GM21717 (cell line): ENCODE measurements around the gene KRTDAP.

Experiments used
- ATAC-seq: cut with Tn5 transposase; IDR thresholded peaks from one replicate; pipeline ENCODE4 v1.9.1; 2021; ENCODE audit warnings: mild to moderate bottlenecking, moderate library complexity; ENCODE audit not compliant: unreplicated experiment

The KRTDAP gene

DNA sequence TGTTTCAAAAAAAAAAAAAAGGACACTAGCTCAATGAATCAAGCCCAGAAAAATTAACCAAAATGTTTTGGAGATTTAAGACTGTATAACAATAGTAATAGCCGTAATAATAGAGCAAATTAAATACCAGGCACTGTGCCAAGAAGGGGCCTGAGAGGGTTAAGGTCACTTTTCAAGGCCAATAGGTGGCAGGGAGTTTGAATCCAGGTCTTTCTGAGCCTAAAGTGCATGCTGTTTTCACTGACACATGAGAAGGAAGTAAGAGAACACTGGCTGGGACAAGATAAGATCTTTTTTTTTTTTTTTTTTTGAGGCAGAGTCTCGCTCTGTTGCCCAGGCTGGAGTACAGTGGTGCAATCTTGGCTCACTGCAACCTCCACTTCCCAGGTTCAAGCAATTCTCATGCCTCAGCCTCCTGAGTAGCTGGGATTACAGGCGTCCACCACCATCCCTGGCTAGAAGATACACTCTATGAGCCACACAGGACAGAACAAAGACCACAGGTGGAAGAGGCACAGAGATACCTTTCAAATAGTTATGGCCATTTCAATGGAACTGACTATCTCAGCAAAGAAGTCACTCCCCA, 34.6 kb downstream of the KRTDAP start:
- no peak for ATAC-seq

DNA sequence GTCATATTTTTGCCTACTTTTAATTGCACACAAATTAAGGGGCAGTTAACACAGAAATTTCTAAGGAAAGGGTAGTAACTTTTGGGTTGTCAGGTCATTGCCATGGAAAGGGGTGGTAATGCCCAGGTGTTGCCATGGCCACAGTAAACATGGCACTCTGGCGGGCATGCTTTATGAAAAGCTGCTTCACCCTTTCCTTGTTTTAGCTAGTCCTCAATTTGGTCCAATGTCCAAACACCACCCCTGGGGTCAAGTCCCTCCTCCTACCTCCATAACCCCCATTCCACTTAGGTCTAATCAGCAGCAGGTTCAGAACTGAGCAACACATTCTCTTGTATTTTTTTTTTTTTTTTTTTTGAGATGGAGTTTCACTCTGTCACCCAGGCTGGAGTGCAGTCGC, 35.6 kb downstream of the KRTDAP start:
- ATAC-seq = no peak

DNA sequence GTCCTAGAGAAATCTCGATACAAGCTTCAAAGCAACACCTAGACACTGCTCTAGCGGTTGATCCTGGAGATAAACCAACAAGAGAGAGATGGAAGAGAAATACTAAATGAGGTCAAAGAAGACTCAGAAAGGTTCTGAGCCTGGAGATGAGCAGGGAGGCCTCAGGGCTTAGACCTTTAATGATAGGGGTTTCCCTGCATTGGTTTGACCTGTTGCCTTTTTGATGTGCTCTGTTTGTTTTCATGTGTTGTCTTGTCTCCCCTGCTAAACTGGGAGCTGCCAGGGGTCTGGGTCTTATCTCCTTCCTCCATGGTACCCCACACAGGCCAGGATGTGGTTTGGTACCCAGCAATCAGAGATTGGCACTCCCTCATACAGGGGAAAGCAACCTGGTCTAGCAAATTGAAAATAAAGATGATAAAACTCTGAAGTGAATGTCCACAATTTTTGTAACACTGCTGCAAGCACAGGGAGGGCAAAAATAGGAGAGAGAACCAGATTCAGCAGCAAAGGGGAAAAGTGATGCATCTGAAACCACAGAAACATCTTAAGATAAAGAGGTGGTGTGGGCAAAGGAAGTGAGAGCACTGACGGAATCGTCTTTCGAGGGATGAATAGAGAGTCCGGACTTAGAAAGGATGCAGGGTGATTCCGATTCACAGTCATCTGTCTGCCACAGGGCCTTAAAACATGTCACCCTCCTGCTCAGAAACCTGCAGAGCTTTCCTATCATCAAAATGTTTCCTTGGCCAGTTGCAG, 38.7 kb downstream of the KRTDAP start:
- ATAC-seq = no peak

DNA sequence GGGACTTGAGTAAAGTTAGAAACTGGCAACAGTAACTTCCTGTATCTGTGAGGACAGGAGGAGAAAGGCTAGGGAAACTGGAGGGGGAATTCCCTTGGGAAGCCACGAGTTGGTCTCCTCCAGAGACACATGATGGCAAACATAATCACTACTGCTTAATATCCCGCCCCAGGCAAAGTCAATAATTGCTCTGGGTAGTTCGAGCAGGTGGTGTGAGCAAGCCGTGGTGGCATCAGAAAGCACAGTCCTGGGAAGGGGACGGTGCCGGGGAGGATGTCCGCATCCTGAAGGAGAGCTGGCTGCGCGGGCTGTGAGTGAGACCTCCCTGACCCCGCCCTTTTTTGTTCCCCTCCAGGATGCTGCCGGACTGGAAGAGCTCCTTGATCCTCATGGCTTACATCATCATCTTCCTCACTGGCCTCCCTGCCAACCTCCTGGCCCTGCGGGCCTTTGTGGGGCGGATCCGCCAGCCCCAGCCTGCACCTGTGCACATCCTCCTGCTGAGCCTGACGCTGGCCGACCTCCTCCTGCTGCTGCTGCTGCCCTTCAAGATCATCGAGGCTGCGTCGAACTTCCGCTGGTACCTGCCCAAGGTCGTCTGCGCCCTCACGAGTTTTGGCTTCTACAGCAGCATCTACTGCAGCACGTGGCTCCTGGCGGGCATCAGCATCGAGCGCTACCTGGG, 40.8 kb downstream of the KRTDAP start:
- ATAC-seq = no peak

DNA sequence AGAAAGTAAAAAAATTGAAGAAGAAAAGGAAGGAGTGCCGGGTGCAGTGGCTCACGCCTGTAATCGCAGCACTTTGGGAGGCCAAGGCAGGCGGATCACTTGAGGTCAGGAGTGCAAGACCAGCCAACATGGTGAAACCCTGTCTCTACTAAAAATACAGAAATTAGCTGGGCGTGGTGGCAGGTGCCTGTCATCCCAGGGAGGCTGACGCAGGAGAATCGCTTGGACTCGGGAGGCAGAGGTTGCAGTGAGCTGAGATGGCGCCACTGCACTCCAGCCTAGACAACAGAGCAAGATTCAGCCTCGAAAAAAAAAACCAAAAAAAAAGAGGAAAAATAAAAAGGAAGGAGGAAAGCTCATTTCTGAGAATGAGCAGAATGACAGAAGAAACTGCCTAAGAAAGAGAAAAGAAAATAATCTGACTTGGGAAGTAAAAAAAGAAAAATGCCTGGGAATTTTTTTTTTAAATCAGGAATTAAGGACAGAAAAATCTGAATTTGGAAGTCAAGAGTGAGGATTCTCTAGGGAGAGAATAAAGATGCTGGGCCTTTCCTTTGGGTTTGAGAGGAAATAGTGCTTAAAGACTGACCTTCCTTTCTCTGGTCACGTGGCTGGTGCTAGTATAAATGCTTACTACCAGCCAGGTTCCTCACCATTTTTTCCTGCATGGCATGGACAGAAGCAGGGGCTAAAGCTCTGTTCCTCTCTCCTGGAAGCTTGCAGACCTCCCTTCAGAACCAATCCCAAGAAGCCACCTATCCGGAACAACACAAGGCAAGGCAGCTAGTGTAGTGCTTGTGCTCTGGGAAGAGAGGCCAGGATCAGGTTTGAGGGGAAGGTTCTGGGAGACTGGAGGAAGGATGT, 42.4 kb downstream of the KRTDAP start, which contains the start of gene FFAR2:
FFAR2 (plus strand) TSS at position 652 of the 864 bp plus-strand sequence. CDS start 1,458 bp downstream, outside the sequence.
- ATAC-seq = no peak

DNA sequence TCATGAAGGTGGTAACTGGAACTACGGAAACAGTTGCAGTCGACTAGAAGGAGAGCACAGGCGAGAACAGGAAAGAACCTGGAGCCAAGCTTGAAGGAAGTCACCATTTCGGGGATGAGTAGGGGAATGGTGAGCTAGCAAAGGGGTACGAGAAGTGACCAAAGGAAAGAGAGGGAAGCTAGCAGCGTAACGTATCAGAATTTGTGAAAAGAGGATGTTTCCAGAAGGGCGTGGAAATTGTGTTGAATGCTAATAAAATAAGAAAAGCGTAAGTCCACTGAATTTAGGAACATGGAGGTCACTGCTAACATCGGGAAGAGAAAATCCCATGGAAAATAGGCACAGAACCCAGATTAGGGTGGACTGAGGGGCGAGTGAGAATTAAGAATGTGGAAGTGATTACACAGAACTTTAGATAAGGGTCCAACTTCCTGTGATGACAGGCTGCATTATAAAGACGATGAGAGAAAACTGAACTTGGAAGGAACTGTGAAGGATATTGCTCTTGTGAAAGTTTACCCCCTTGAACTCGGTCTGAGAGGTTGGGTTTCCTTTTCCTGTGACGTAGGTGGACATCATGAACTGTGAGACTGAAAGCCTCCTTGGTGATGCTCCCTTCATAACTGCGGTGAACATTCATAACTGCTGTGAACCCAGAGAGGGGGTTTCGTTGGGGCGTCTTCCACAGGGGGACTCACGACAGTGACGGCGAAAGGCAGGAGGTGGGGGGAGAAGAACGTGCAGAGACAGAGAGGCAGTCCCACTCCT, 44.3 kb downstream of the KRTDAP start:
- ATAC-seq = no peak

DNA sequence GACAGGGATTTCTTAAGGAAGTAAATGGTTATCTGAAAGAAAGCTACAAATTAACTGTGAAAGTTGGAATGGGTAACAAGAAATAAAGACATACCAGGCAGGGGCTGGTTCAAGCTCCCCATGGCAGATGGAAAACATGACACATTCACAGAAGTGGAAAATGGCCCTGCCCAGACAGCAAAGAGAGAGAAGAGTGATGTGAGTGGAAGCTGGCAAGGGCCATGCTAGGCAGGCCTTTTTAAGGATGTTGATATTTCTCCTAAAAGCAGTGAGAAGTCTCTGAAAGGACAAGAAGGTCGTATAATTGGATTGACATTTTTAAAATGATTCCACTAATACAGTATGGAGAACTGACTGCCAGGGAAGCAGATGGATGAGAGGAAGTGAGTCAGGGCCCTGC, 45.5 kb downstream of the KRTDAP start:
- ATAC-seq = no peak

DNA sequence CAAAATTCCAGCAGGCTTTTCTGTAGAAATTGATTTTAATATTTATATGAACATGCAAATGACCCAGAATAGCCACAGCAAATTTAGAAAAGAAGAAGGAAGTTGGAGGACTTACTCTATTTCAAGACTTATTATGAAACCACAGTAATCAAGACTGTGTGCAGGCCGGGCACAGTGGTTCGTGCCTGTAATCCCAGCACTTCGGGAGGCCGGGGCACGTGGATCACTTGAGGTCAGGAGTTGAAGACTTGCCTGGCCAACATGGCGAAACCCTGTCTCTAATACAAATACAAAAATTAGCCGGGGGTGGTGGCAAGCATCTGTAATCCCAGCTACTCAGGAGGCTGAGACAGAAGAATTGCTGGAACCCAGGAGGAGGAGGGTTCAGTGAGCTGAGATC, 48.2 kb downstream of the KRTDAP start:
- no peak for ATAC-seq

DNA sequence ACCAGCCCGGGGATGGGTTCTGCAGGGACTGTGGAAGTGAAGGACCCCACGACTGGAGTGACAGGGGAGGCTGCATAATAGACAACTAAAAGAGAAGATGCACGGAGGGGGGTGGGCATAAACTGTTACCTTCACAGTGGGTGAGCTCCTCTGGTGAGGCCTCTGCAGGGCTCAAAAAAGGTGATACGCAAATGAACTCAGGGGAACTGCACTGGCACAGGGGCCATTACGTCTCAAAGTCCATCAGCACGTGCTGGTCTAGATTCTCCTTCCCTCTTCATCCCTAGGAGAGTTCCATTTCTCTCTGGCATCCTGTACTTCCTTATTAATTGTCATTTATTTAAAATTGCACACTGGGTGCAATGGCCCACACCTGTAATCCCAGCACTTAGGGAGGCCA, 50.3 kb downstream of the KRTDAP start:
- no peak for ATAC-seq

DNA sequence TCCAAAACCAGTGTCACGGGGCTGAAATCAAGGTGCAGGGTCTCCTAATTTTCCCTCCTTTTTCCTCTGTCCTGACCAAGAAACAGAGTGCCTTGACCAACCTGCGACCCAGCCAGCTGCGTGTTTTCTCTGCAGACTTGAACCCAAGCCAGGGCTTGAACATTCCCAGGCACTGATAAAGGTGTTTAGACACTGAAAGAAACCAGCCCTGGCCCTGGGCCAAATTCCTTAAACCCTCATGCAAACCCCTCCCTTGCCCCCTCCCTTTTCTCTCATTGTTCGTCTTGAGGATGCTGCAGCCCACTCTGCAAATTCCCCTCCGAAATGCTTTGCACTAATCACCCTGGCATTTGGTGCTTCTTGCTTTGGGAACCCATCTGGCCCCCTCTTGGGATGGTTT, 51.7 kb downstream of the KRTDAP start:
- ATAC-seq = no peak

DNA sequence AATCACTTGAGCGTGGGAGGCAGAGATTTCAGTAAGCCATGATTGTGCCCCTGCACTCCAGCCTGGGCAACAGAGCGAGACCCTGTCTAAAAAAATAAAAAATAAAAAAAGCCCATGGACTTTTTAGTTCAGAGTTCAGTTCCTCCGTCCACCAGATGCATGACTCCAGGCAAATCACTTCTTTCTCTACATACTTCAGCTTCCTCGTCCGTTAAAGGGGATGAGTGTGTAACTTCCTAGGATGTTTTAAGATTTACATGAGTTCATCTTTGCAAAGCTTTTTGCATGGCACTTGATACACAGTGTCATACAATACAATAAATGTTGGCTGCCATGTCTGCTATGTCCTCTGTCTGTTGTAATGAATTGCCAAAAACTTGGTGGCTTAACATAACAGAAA, 52.2 kb downstream of the KRTDAP start:
- ATAC-seq = no peak

DNA sequence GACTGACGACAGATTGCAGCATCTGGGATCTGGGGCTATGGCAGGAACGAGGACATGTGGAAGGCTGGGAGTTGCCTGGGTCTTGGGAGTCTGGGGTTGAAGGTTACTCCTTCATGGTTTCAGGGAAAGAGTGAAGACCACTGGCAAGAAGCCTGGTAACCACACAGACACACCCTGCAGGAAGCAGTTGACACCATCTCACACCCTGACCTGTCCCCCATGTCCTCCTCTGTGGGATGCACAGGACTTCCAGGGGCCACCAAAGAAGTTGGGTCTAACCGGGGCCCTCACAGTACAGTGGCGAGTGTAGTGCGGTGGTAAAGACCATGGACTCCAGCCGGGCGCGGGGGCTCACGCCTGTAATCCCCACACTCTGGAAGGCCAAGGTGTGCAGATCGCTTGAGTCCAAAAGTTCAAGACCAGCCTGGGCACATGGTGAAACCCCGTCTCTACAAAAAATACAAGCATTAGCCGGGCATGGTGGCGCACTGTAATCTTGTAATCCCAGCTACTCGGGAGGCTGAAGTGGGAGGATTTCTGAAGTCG, 52.8 kb downstream of the KRTDAP start:
- ATAC-seq = no peak
